ENCODE data around the gene PAEP. TPM values are rescaled to one million over a fixed set of nuclear protein-coding genes. Genes with fewer than 3 reads are reported as not detected.
"Not testable (repeated sequence)": the region's sequence is repeated elsewhere in the genome, so short reads cannot be mapped to it uniquely, and the experiment has no call there.

PAEP gene
- total RNA-seq, 2 donors from 2014 or later: 3.0 TPM; not detected in 1

GRCh38 chr9:135526089-135526729, 35.3 kb upstream of the PAEP start:
- intact Hi-C loops (cut with DNase I): no loop called here
- no peaks in the 10 kb centered on the region for H3K4me1 ChIP-seq (replicated peaks)
- no peaks in the 10 kb centered on the region for H3K36me3 ChIP-seq
- H3K4me3 ChIP-seq: no peak overlapping the region
- H3K27me3 ChIP-seq (replicated peaks; ENCODE audit: insufficient read depth): no peaks in the 10 kb centered on the region
- 59% methylated on average over 11 of the region's 11 CpGs for WGBS
- H3K27ac ChIP-seq: no peak overlapping the region
- no peaks in the 10 kb centered on the region for H3K9me3 ChIP-seq
- no peak for DNase-seq (ENCODE audit: low spot score)
- no peak for TF ChIP-seq POLR2AphosphoS5 (IDR thresholded peaks at IDR 0.05)
- TF ChIP-seq POLR2A (IDR thresholded peaks at IDR 0.05): no peak
- no peak for TF ChIP-seq CTCF (IDR thresholded peaks at IDR 0.05)

- no peaks in the 10 kb centered on the region for H3K27me3 ChIP-seq (replicated peaks; ENCODE audit: insufficient read depth)
- no peak overlapping the region for H3K27ac ChIP-seq
- no peaks in the 10 kb centered on the region for H3K36me3 ChIP-seq
- DNase-seq (ENCODE audit: low spot score): no peak
- no peak overlapping the region for H3K4me3 ChIP-seq
- intact Hi-C loops (cut with DNase I): no loop called here
- H3K9me3 ChIP-seq: no peaks in the 10 kb centered on the region
- no peaks in the 10 kb centered on the region for H3K4me1 ChIP-seq (replicated peaks)
- no peak for TF ChIP-seq POLR2A (IDR thresholded peaks at IDR 0.05)
- no peak for TF ChIP-seq POLR2AphosphoS5 (IDR thresholded peaks at IDR 0.05)
- TF ChIP-seq CTCF (IDR thresholded peaks at IDR 0.05): no peak
- WGBS: 66% methylated on average over 28 of the region's 30 CpGs
These were observed 34.6 kb upstream of the PAEP start for GRCh38 chr9:135526730-135527571.

GRCh38 chr9:135528842-135529435, 32.6 kb upstream of the PAEP start:
- intact Hi-C loops (cut with DNase I); H3K9me3 ChIP-seq; H3K4me1 ChIP-seq (replicated peaks); DNase-seq (ENCODE audit: low spot score); H3K27ac ChIP-seq; H3K27me3 ChIP-seq (replicated peaks; ENCODE audit: insufficient read depth); H3K36me3 ChIP-seq; H3K4me3 ChIP-seq: not testable (repeated sequence)
- 92% methylated on average over 10 of the region's 10 CpGs for WGBS

GRCh38 chr9:135530146-135530545, 31.4 kb upstream of the PAEP start:
- no peaks in the 10 kb centered on the region for H3K9me3 ChIP-seq
- no peaks in the 10 kb centered on the region for H3K4me1 ChIP-seq (replicated peaks)
- H3K27me3 ChIP-seq (replicated peaks; ENCODE audit: insufficient read depth): no peaks in the 10 kb centered on the region
- no peak overlapping the region for H3K4me3 ChIP-seq
- 83% methylated on average over 5 of the region's 5 CpGs for WGBS
- TF ChIP-seq CTCF (IDR thresholded peaks at IDR 0.05) (no peak), POLR2A (IDR thresholded peaks at IDR 0.05) (no peak), POLR2AphosphoS5 (IDR thresholded peaks at IDR 0.05) (no peak)
- intact Hi-C loops (cut with DNase I): no loop called here
- no peaks in the 10 kb centered on the region for H3K36me3 ChIP-seq
- no peak overlapping the region for H3K27ac ChIP-seq
- no peak for DNase-seq (ENCODE audit: low spot score)

GRCh38 chr9:135531096-135531495, 30.5 kb upstream of the PAEP start:
- DNase-seq (ENCODE audit: low spot score): no peak
- Histone ChIP-seq H3K27me3 (replicated peaks; ENCODE audit: insufficient read depth) (no peaks in the 10 kb centered on the region), H3K36me3 (no peaks in the 10 kb centered on the region), H3K4me3 (no peak overlapping the region), H3K4me1 (replicated peaks) (no peaks in the 10 kb centered on the region), H3K27ac (no peak overlapping the region), H3K9me3 (no peaks in the 10 kb centered on the region)
- intact Hi-C loops (cut with DNase I): no loop called here
- 89% methylated on average over 10 of the region's 10 CpGs for WGBS
- TF ChIP-seq CTCF (IDR thresholded peaks at IDR 0.05): no peak
- TF ChIP-seq POLR2A (IDR thresholded peaks at IDR 0.05): no peak

Data from prostate gland (tissue), 2 donors.